CD4-positive, alpha-beta T cell treated with Interferon gamma for 1 hour (primary cell): ENCODE measurements around the gene BNIP3.
"Not testable (repeated sequence)": the region's sequence is repeated elsewhere in the genome, so short reads cannot be mapped to it uniquely, and the experiment has no call there.

ENCODE experiments used
- DNase-seq: peaks from one replicate; pipeline ENCODE4 v3.0.0-alpha.2; 2020

BNIP3 gene

DNA sequence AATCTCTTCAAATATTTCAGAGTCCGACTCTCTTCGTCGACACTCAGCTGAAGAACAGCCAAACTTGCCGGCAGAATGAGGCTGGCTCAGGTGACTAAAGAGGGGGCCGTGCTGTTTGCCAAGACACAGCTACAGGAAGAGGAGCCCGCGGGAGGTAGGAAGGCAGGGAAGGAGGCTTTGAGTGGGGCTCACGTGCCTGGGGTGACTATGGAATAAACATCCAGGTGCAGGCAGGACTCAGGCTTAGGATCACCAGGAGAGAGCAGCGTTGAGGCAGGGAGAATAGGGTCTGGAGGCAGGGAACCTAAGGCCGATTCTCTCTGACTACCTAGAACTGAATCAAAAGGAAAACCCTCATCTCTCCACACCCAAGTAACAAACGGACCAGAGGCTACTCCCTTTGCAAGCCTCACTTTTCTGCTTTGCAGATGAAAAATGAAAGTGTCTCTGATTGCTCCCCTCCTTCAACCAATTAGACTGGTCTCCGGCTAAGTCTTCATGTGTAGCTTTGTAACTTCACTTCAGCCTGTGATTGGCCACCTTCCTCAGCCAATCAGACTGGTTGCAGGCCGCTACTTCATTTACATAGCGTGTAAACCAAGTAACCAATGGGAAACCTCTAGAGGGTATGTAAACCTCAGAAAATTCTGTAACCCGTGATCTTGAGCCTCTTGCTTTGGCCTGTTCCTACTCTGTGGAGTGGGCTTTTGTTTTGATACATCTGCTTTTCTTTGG, 19.7 kb upstream of the BNIP3 start:
- peak; percentile 24 for DNase-seq

DNA sequence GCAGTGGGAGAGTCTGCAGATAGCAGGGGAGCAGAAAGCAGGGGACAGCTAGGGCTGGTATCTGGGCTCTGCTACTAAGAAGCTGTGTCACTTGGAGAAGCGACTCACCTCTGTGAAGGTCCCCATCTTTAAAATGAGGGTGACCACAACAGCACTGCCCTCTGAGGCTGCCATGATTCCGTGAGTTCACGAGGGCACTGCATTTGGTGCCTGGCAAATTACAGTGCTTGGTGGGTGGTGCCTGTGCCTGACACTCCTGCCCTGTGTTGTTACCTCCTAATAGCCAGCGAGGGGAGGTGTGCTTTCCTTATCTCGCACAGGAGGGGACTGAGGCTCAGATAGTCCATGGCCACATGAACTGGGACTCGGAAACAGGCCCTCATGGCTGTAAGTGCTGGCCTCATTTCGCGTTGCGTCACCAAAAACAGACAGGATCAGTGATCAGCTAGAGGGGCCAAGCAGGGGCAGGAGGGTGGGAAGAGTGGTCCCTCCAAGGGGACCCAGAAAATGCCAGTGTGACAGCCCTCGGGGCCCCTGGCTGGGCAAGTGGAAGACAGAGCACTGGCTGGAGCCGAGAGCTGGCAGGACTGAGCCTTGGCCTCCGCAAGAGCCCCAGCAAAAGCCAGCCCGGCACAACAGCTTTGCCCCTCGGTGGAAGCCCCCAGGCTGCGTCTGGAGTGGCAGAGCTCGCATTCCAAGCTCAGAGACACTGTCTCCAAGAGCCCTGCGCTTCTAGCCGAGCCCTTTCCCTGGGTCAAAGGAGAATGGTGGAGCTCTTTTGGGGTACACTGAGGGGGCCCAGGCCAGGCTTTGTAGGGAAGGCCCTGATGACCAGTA, 17.3 kb upstream of the BNIP3 start:
- no peak for DNase-seq

DNA sequence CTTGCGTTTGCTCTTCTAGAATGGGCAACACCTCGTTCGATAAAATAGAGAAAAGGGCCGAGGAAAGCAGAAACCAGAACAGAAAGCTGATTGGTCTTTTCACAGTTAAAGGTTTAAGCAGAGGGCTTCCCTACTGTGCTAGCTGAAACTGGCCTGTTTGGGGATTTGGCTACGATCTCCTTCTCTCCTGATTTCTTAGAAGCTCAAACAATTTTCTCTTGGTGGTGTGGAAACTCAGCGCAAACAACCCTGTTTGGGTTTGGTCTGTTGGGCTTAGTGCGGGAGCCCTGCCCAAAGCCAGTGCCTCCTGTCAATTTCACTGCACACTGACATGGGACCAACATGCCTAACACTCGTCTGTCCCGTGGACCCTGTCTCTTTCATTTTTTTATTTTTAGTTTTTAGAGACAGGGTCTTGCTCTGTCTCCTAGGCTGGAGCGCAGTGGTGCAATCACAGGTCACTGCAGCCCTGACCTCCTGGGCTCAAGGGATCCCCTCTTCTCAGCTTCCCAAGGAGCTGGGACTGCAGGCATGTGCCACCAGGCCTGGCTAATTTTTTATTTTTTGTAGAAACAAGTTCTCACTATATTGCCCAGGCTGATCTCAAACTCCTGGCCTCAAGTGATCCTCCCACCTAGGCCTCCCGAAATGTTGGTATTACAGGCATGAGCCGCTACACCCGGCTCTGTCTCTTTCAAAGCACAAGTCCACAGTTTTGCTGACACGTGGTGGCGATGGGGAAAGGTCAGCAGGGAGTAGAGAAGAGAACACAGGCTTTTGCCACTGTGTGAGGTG, 16.5 kb upstream of the BNIP3 start:
- no peak for DNase-seq

DNA sequence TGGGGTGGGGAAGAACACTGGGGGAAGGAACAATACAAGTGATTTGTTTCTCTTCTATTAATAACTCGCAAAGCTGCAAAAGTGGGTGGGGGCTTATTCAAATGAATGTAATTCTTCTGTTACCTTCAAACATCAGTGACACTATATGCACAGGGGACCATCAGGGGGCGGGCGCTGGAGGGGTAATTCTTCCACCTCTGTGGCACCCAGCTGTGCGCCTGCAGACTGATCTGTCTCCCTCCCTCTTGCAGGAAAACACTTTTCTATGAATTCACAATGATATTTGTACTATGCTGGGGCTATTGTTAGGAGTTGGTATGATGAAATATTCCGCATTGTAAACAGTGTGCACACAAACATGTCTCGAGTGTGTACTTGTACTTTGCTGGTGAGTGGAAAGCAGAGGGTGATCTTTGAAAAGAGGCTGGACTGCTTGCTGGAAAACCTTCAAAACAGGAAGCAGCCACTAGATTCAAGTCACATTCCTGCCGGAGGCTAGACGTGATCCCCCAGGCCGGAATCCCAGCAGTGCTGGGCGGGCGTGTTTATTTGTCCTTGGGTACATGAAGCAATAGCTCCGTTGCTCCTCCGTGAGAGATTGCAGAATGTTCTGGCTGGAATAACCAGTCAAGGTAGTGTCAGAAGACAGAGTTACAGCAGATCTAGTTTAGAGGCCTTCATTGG, 15.8 kb upstream of the BNIP3 start:
- DNase-seq = no peak

DNA sequence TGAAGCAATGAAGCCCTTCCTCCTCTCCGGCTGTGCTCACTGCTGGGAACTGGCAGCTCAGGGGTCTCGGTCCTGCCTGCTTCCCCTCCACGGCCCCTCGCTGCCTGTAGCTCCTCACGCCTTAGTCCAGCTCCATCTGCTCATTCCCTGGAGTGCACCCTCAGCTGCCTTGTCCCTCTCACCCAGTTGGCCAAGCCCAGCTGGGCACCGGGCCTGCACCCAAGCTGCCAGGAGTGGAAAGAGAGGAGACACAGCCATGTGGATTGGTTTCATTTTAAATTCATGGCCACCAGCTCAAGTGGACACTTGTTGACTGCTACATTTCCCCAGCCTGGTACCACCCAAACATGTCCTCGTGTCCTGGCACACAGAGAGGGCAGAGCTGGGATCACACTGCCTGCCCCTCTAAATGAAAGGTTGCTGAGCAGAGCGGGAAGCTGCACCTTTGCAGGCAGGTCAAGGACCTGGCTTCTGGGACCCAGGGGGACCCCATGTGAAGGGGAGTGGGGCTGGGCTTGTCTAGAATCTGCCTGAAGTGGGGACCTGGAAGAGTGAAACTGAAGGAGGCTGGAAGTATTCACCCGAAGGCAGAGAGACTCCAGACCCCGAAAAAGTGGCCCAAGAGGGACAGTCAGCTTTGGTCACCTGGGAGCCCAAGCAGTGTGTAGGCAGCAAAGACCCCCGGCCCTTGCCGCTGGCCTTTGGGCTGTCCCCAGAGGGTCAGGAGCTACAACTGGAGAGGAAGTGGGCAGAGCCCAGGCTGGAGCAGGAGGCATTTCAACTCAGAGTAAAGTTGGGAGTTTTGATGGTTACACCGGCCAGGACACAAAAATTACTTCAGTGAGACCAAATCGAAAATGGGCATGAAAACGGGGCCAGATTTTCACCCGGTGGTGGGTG, 15.0 kb upstream of the BNIP3 start:
- no peak for DNase-seq

DNA sequence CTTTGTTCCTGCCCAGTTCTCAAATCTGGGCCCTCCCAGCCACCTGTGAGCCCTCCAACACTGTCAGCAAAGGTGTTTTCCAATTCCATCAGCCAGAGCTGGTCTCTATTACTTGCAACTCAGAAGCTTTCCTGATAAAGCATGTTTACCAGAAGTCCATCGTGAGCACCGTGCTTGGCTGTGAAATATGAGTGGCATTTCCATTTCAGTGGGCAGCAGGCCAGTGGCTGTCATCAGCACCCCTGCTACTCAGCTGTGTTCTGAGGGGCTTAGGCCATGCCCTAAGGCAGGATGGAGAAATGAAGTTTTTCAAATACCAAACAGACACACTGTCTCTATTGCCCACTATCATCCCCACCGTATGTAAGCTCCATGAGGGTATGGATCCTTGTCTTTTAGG, 12.7 kb upstream of the BNIP3 start:
- DNase-seq = no peak

DNA sequence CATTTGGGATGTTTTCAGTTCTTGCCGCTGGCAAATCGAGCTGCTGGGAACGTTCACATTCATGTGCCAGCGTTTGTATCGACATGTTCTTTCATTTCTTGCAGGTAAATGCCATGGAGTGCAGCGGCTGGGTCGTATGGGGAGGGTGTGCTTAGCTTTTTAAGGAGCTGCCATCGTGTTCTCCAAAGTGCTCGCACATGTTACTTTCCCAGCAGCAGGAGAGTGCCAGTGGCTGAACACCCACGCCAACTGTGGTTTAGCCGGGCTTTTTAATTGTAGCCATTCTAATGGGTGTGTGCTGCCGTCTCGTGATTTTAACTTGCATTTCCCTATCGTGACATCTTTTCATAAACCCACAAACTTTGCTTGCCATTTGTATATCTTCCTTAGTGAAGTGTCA, 11.6 kb upstream of the BNIP3 start:
- DNase-seq = no peak

DNA sequence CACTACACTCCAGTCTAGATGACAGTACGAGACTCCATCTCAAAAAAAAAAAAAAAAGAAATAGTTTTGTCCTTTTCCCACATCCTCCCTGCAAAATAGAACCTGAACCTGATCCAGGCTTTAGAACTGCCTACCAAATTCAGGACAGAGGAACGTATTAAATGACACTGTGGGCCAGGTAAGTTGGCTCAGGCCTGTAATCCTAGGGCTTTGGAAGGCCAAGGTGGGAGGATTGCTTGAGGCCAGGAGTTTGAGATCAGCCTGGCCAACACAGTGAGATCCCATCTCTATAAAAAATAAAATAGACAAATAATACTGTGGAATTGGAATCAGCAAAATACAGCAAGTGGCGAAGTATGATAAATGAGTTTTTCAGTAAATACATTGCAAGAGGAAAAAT, 10.0 kb upstream of the BNIP3 start:
- DNase-seq = no peak

DNA sequence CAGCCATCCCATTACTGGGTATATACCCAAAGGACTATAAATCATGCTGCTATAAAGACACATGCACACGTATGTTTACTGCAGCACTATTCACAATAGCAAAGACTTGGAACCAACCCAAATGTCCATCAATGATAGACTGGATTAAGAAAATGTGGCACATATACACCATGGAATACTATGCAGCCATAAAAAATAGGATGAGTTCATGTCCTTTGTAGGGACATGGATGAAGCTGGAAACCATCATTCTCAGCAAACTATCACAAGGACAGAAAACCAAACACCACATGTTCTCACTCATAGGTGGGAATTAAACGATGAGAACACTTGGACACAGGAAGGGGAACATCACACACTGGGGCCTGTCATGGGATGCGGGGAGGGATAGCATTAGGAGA, 6.1 kb upstream of the BNIP3 start:
- not testable (repeated sequence) for DNase-seq

DNA sequence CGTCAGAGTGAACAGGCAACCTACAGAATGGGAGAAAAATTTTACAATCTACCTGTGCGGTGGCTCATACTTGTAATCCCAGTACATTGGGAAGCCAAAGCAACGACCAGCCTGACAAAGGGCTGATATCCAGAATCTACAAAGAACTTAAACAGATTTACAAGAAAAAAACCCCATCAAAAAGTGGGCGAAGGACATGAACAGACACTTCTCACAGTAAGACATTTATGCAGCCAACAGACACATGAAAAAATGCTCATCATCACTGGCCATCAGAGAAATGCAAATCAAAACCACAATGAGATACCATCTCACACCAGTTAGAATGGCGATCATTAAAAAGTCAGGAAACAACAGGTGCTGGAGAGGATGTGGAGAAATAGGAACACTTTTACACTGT, 5.6 kb upstream of the BNIP3 start:
- not testable (repeated sequence) for DNase-seq

DNA sequence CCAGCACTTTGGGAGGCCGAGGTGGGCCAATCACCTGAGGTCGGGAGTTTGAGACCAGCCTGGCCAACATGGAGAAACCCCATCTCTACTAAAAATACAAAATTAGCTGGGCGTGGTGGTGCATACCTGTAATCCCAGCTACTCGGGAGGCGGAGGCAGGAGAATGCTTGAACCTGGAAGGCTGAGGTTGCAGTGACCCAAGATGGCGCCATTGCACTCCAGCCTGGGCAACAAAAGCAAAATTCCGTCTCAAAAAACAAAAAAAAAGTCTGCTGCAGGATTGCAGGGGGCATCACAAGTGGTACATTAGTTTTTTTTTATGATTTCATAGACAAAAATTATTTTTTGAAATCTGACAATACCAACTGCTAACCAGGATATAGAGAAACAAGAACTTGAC, 5.1 kb upstream of the BNIP3 start:
- not testable (repeated sequence) for DNase-seq

DNA sequence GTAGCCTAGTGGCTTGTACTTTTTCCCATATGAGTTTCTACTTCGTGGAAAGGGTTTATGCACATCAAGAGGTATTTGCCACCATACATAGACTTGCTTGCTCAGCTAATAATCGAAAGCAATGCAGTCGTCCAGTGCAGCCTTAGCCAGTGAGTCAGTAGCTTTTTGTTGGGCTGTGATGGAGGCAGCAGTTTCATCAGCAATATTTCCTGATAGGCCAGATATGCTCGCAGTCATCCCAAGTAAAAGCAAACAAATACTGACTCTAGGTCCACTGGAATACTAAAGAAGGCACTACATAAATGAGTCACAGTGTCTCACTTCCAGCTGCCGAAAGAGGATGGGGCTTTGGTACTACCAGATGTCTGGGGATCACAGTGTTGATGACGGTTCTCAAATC, 2.1 kb upstream of the BNIP3 start:
- DNase-seq = no peak

DNA sequence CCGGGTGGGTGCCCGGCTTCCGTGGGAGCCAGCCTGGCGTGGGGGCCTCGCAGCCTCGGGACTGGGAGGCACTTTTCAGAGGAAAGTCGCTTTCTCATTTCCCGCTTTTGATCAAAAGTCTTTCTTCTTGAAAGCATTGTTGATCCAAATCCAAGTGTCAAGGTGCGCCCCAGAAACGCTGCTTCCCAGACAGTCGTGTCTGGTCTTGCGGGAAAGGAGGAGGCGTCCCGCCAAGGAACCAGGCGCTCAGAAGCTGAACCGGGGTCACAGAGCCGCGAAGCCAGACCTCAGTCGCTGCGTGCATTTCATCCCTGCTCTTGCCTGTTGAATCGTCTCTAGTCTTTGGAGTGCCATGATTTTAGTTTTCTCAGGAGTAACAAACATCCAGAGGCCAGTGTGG, 1.1 kb upstream of the BNIP3 start:
- no peak for DNase-seq

DNA sequence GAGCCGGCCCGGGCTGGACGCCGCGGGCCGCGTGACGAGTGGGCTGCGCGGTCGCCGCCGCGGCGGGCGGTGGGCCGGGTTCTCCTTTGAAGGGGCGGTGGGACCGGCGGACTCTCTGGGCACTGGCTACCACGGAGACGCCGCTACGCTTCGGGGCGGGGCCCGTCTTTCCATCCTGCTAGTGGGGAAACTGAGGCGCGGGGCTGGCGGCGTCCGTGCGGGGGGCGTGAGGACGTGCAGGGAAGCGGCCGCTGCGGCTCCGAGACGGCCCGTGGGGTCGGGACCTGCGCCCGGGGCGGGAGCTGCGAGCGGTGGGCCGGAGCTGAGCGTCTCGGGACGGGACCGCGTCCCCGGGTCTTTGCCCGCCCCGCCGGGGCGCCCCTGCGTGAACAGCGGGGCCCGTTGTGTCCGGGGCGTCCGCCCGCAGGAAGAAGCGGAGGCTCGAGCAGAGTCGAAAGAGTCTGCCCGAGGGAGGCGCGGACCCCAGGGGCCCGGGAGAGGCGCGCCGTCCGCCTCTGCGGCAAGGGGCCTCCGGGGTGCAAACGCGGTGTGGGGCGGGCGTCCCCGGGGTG, 548 bp upstream of the BNIP3 start:
- no peak for DNase-seq

DNA sequence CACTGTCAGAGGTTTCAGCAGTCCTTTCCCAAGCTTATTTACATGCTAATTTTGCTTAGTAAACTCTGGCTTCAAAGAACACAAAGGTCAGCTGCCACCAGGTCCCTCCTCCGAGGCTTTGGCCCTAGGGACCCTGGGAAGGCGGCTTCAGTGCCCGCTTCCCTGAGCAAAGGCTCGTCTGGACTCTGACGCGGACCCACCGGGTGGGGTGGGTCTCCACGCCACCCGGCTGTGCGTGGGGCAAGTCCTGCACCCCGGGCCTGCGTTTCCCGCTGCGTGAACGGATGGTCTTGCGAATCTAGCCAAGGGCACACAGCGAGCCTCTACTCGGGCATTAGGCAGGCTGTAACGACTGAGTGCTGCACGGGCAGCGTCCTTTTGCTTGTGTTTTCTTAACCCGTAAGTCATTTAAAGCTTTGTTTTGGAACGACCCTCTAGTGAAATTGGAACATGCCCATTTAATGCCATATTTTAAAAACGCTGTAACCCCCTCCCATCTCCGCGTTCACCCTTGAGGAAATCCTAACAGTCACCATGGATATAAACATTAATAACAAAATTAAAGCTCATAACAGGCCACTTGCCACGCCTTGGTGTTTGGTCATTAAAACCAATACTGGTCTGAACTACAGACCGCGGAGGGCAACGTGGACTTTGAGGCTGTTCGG, 828 bp downstream of the BNIP3 start:
- DNase-seq = no peak

DNA sequence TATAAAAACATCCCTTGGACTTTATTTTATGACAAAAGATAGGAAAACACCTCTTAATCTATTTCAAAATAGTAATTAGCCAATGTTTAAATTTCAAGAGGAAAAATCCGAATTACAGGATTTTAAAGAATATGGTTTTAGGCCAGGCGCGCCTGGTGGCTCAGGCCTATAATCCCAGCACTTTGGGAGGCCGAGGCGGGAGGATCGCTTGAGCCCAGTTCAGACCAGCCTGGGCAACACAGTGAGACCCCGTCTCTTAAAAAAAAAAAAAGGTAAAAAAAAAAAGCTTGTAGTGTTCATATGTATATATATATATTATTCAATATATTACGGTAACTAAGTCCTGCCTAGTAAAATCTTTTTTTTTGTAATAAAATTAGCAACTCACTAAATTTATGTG, 1.4 kb downstream of the BNIP3 start:
- no peak for DNase-seq

DNA sequence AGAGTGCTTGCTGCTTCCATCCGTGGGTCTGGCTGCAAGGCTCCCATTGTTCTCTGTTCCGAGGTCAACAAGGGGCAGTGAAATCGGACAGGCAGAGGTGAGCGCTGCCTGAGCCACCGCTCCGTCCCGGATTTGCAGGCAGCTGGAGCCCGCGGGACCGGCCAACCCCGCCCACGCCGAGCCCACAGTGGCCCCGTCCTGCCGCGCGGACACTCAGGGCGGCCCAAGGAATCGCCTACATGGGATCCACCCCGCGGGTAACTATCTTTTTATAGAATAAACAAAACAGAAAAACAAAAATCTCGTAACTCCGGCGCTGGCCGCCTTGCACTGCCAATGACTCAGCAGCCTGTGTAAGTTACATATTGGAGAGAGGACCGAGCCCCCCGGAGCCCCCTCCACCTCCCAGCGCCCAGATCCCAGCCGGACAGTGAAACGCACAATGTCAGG, 1.9 kb downstream of the BNIP3 start:
- no peak for DNase-seq

DNA sequence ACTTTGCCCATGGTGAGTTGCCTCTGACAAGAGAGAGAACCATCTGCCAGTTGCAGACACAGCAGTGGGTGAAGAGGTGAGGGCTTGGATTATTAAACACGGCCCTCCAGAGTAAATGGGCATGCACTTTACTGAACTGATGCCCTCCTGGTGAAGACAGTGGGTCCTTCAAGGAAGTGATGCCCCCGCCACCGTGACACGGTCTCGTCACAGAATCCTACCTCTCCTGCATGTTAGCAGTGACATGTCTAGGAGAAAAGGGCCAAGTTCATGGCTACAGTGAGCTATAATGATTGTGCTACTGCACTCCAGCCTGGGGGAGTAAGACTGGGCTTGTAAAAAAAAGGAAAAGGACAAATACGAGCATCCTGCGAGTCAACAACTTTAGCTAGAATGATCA, 2.4 kb downstream of the BNIP3 start:
- DNase-seq = no peak

DNA sequence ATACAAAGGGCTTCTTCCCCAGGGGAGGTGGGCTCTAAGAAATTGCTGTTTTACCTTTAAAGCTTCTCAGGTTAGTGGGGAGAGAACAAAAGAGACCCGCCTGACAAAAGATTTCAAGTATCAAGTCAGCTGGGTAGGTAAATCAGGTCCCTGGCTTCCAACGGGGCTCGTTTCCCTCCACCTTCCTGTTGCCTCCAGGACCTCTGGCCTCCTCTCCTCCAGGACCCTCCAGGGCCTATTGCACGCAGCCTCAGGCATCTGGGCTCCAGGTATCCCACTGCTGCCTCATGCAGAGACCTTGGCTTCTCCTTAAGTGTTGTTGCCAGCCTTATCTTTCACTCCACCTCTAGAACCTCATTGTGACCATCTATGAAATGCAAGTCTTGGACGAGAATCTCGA, 2.9 kb downstream of the BNIP3 start:
- DNase-seq = no peak

DNA sequence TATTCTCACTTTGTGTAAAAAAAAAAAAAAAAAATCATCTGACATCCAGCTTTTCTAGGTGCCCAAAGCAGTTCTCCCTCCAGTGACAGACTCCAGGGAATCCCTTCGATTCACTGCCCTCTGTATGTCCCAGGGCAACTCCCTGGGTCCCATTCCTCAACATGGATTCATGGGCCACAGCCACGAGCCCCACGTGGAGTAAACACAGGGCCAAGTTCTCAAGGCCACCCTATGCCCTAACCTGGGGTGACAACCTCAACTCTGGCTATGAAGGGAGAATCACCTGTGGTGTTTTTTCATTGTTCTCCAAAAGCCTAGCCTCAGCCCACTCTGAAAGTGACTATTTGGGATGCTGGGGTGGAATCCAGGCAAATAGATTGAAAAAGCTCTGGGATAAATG, 3.4 kb downstream of the BNIP3 start:
- DNase-seq = no peak
